ENCODE measurements around the gene DMD.
A peak's percentile ranks its signal among the peaks of the same experiment; 100 is the strongest.
"Not testable (repeated sequence)": the region's sequence is repeated elsewhere in the genome, so short reads cannot be mapped to it uniquely, and the experiment has no call there.

DMD gene

GRCh38 chrX:31600823-31601222 is 1610.5 kb downstream of the DMD start:
- DNase-seq (ENCODE audit: low read depth): no peak

- DNase-seq (ENCODE audit: low read depth): no peak
Observed at GRCh38 chrX:31593353-31593752, 1618.0 kb downstream of the DMD start.

GRCh38 chrX:31591355-31591754 is 1620.0 kb downstream of the DMD start:
- no peak for DNase-seq (ENCODE audit: low read depth)

- DNase-seq (ENCODE audit: low read depth): no peak
Observed at GRCh38 chrX:31590581-31591114, 1620.7 kb downstream of the DMD start.

- DNase-seq (ENCODE audit: low read depth): no peak
Observed at GRCh38 chrX:31589503-31589902, 1621.8 kb downstream of the DMD start.

- DNase-seq (ENCODE audit: low read depth): no peak
Observed at GRCh38 chrX:31588355-31588754, 1623.0 kb downstream of the DMD start.

- not testable (repeated sequence) for DNase-seq (ENCODE audit: low read depth)
Observed at GRCh38 chrX:31583892-31584291, 1627.5 kb downstream of the DMD start.

GRCh38 chrX:31580726-31581125 is 1630.6 kb downstream of the DMD start:
- peak; percentile 25 for DNase-seq (ENCODE audit: low read depth)

- DNase-seq (ENCODE audit: low read depth): no peak
Observed at GRCh38 chrX:31580227-31580626, 1631.1 kb downstream of the DMD start.

- no peak for DNase-seq (ENCODE audit: low read depth)
Observed at GRCh38 chrX:31572360-31572759, 1639.0 kb downstream of the DMD start.

- no peak for DNase-seq (ENCODE audit: low read depth)
Observed at GRCh38 chrX:31570658-31571057, 1640.7 kb downstream of the DMD start.

GRCh38 chrX:31563792-31564191 is 1647.6 kb downstream of the DMD start:
- no peak for DNase-seq (ENCODE audit: low read depth)

- DNase-seq (ENCODE audit: low read depth): no peak
Observed at GRCh38 chrX:31555506-31555905, 1655.8 kb downstream of the DMD start.

- DNase-seq (ENCODE audit: low read depth): no peak
Observed at GRCh38 chrX:31551913-31552312, 1659.4 kb downstream of the DMD start.

- DNase-seq (ENCODE audit: low read depth): no peak
Observed at GRCh38 chrX:31550158-31550557, 1661.2 kb downstream of the DMD start.

GRCh38 chrX:31547816-31548215 is 1663.5 kb downstream of the DMD start:
- no peak for DNase-seq (ENCODE audit: low read depth)

- no peak for DNase-seq (ENCODE audit: low read depth)
Observed at GRCh38 chrX:31547416-31547815, 1663.9 kb downstream of the DMD start.

- peak; percentile 39 for DNase-seq (ENCODE audit: low read depth)
Observed at GRCh38 chrX:31546126-31546525, 1665.2 kb downstream of the DMD start.

- no peak for DNase-seq (ENCODE audit: low read depth)
Observed at GRCh38 chrX:31545726-31546125, 1665.6 kb downstream of the DMD start.

GRCh38 chrX:31545191-31545590 is 1666.2 kb downstream of the DMD start:
- no peak for DNase-seq (ENCODE audit: low read depth)

- DNase-seq (ENCODE audit: low read depth): no peak
Observed at GRCh38 chrX:31543634-31544033, 1667.7 kb downstream of the DMD start.

GRCh38 chrX:31542566-31542965 is 1668.8 kb downstream of the DMD start:
- DNase-seq (ENCODE audit: low read depth): no peak

- DNase-seq (ENCODE audit: low read depth): no peak
Observed at GRCh38 chrX:31540313-31540712, 1671.0 kb downstream of the DMD start.

- no peak for DNase-seq (ENCODE audit: low read depth)
Observed at GRCh38 chrX:31527455-31528126, 1683.8 kb downstream of the DMD start.
